ENCODE measurements around the gene ZMYND15.

Gene ZMYND15

GRCh38 chr17:4742629-4743028 lies 3.0 kb downstream of the ZMYND15 start:
- DNase-seq (ENCODE audit: low read depth in 2 of 2): no peak

GRCh38 chr17:4743216-4743615 lies 3.6 kb downstream of the ZMYND15 start:
- no peak for DNase-seq (ENCODE audit: low read depth in 2 of 2)

GRCh38 chr17:4743898-4744297 lies 4.3 kb downstream of the ZMYND15 start:
- DNase-seq (ENCODE audit: low read depth in 2 of 2): no peak

GRCh38 chr17:4744999-4745969 lies 5.7 kb downstream of the ZMYND15 start:
- DNase-seq (ENCODE audit: low read depth in 2 of 2): no peak

GRCh38 chr17:4747847-4748246 lies 8.2 kb downstream of the ZMYND15 start:
- DNase-seq (ENCODE audit: low read depth in 2 of 2): no peak

GRCh38 chr17:4748686-4749085 lies 9.1 kb downstream of the ZMYND15 start:
- no peak for DNase-seq (ENCODE audit: low read depth in 2 of 2)

- no peak for DNase-seq (ENCODE audit: low read depth in 2 of 2)
Measured at GRCh38 chr17:4750606-4751005, 11.0 kb downstream of the ZMYND15 start.

- no peak for DNase-seq (ENCODE audit: low read depth in 2 of 2)
Measured at GRCh38 chr17:4751932-4752331, 12.3 kb downstream of the ZMYND15 start.

GRCh38 chr17:4753392-4753791 lies 13.8 kb downstream of the ZMYND15 start:
- no peak for DNase-seq (ENCODE audit: low read depth in 2 of 2)

- no peak for DNase-seq (ENCODE audit: low read depth in 2 of 2)
Measured at GRCh38 chr17:4759776-4760236, 20.2 kb downstream of the ZMYND15 start.

- no peak for DNase-seq (ENCODE audit: low read depth in 2 of 2)
Measured at GRCh38 chr17:4764595-4764994, 25.0 kb downstream of the ZMYND15 start.

GRCh38 chr17:4766201-4766600 lies 26.6 kb downstream of the ZMYND15 start:
- no peak for DNase-seq (ENCODE audit: low read depth in 2 of 2)

- no peak for DNase-seq (ENCODE audit: low read depth in 2 of 2)
Measured at GRCh38 chr17:4766723-4767122, 27.1 kb downstream of the ZMYND15 start.

- DNase-seq (ENCODE audit: low read depth in 2 of 2): no peak
Measured at GRCh38 chr17:4768298-4768697, 28.7 kb downstream of the ZMYND15 start.

GRCh38 chr17:4769628-4770027 lies 30.0 kb downstream of the ZMYND15 start:
- no peak for DNase-seq (ENCODE audit: low read depth in 2 of 2)

GRCh38 chr17:4771519-4772234 lies 32.0 kb downstream of the ZMYND15 start, which contains the start of gene TM4SF5:
TSS of gene TM4SF5 (plus strand) at chr17:4771886. CDS start at chr17:4771923, 37 bp downstream.
- DNase-seq (ENCODE audit: low read depth in 2 of 2): no peak

- no peak for DNase-seq (ENCODE audit: low read depth in 2 of 2)
Measured at GRCh38 chr17:4772235-4772613, 32.6 kb downstream of the ZMYND15 start.

GRCh38 chr17:4777969-4778760 lies 38.5 kb downstream of the ZMYND15 start:
- DNase-seq (ENCODE audit: low read depth in 2 of 2): no peak

- DNase-seq (ENCODE audit: low read depth in 2 of 2): no peak
Measured at GRCh38 chr17:4780325-4780955, 40.8 kb downstream of the ZMYND15 start.

- DNase-seq (ENCODE audit: low read depth in 2 of 2): no peak
Measured at GRCh38 chr17:4782652-4783051, 43.0 kb downstream of the ZMYND15 start.
